ENCODE measurements around the gene TRAPPC3L.

DNA sequence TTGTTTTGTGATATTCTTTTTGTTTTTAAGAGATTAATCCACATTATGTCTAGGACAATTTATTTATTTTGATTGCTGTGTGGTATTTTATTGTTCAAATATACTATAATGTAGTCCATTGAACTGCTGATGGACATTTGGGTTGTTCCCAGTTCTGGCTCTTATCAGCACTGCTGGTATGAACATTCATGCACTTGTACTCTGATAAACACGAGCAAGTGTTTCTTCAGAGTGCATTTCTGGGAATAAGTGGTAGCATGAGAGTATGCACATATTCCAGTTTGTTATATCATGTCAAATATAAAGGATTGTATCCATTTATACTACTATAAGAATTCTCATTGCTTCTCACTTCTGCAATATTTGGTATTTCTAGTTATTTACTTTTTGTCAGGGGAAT is 77.2 kb downstream of the TRAPPC3L start:
- TF ChIP-seq, protein P1, sequence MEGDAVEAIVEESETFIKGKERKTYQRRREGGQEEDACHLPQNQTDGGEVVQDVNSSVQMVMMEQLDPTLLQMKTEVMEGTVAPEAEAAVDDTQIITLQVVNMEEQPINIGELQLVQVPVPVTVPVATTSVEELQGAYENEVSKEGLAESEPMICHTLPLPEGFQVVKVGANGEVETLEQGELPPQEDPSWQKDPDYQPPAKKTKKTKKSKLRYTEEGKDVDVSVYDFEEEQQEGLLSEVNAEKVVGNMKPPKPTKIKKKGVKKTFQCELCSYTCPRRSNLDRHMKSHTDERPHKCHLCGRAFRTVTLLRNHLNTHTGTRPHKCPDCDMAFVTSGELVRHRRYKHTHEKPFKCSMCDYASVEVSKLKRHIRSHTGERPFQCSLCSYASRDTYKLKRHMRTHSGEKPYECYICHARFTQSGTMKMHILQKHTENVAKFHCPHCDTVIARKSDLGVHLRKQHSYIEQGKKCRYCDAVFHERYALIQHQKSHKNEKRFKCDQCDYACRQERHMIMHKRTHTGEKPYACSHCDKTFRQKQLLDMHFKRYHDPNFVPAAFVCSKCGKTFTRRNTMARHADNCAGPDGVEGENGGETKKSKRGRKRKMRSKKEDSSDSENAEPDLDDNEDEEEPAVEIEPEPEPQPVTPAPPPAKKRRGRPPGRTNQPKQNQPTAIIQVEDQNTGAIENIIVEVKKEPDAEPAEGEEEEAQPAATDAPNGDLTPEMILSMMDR (IDR thresholded peaks at IDR 0.05 in 4 of 5, conservative IDR thresholded peaks at IDR 0.05 in 1 of 5): no peak
- no peak for TF ChIP-seq POLR2A (IDR thresholded peaks at IDR 0.05)

All from gastrocnemius medialis (tissue), 4 donors.